Small intestine (tissue), 7 donors: ENCODE measurements around the gene LILRA1. TPM values are rescaled to one million over a fixed set of nuclear protein-coding genes. Genes with fewer than 3 reads are reported as not detected.
"Not testable (repeated sequence)": the region's sequence is repeated elsewhere in the genome, so short reads cannot be mapped to it uniquely, and the experiment has no call there.

Source experiments
- DNase-seq, 2 donors: peaks; one replicate each; pipeline versions ENCODE4 v3.0.0 to v3.0.0-alpha.2; 2013
- FAIRE-seq: peaks from 2 replicates; lab custom pipeline; 2012; peaks lifted over from hg19 to GRCh38; lab: Jason Lieb, UNC
- H3K27ac ChIP-seq, 3 donors: one replicate each; pipeline ENCODE4 v1.5.1; 2013; ENCODE audit warnings: low read length in 2 of 3, mild to moderate bottlenecking in 2 of 3, control low read depth in 1 of 3, inconsistent platforms in 1 of 3, low read depth in 1 of 3, moderate library complexity in 1 of 3
- H3K27me3 ChIP-seq, 3 donors: one replicate each; pipeline ENCODE4 v1.6.1; 2013; ENCODE audit warnings: low read length in 3 of 3, inconsistent platforms in 1 of 3; ENCODE audit not compliant: control insufficient read depth in 3 of 3, insufficient read depth in 3 of 3
- H3K36me3 ChIP-seq, 3 donors: one replicate each; pipeline ENCODE4 v1.6.1; 2013; ENCODE audit warnings: low read length in 3 of 3, inconsistent platforms in 1 of 3, low read depth in 1 of 3, mild to moderate bottlenecking in 1 of 3, moderate library complexity in 1 of 3; ENCODE audit not compliant: control insufficient read depth in 3 of 3, insufficient read depth in 2 of 3
- H3K4me1 ChIP-seq, 3 donors: one replicate each; pipeline ENCODE4 v1.6.1; 2013; ENCODE audit warnings: low read length in 2 of 3, inconsistent platforms in 1 of 3, low read depth in 1 of 3, mild to moderate bottlenecking in 1 of 3, moderate library complexity in 1 of 3; ENCODE audit not compliant: control insufficient read depth in 3 of 3, insufficient read depth in 2 of 3
- H3K4me3 ChIP-seq, 3 donors: one replicate each; pipeline ENCODE4 v1.5.1; 2013; ENCODE audit warnings: low read length in 3 of 3, control low read depth in 1 of 3, inconsistent platforms in 1 of 3, low read depth in 1 of 3, mild to moderate bottlenecking in 1 of 3, moderate library complexity in 1 of 3
- H3K9me3 ChIP-seq, 2 donors: one replicate each; pipeline ENCODE4 v1.6.1; 2013; ENCODE audit warnings: low read depth in 1 of 2, low read length in 1 of 2; ENCODE audit not compliant: control insufficient read depth in 2 of 2, insufficient read depth in 1 of 2
- WGBS, 3 donors: extraction: QIAGEN DNeasy Blood & Tissue Kit; methylation state at CpG; one replicate each; pipeline ENCODE4 v1.1.7; 2013; 5-methylcytosine and 5-hydroxymethylcytosine counted together
- polyA plus RNA-seq, 4 donors: library from polyadenylated mRNA; stranded (reverse) in 3 of 4; unstranded in 1 of 4; fragments of 200-250 nt in 3 of 4; fragments of 120-200 nt in 1 of 4; gene quantifications; one replicate each; pipeline versions ENCODE4 v1.2.1 to v1.2.3, GENCODE V29; 2013
- donor health status: healthy with polysubstance abuse.
- donor health status: control.
- donor health status: control.
- donor health status: Bipolar disorder and iron deficiency.
- donor health status: healthy.

LILRA1 gene
- polyA plus RNA-seq, 4 donors = 0.22 to 0.61 (median 0.42) TPM

- not testable (repeated sequence) for H3K4me1 ChIP-seq, FAIRE-seq
- 77 to 80% (median 78%) methylated on average over 13 to 16 of the region's 16 CpGs for WGBS, 3 donors
These were observed 39.1 kb downstream of the LILRA1 start for GRCh38 chr19:54632517-54632916.

GRCh38 chr19:54633401-54633800 lies 40.0 kb downstream of the LILRA1 start:
- Histone ChIP-seq H3K4me3 (no peak overlapping the region), H3K4me1 (no peaks in the 10 kb centered on the region), H3K36me3 (no peaks in the 10 kb centered on the region), H3K27ac (no peak overlapping the region), H3K27me3 (no peaks in the 10 kb centered on the region), H3K9me3 (no peaks in the 10 kb centered on the region)
- DNase-seq (no peak), FAIRE-seq (no peak)
- 39 to 67% (median 53%) methylated on average over 6 to 7 of the region's 7 CpGs for WGBS, 3 donors

More at GRCh38 chr19:54632517-54632916, 39.1 kb downstream of the LILRA1 start:
- H3K4me3 ChIP-seq, H3K27me3 ChIP-seq, H3K36me3 ChIP-seq, H3K27ac ChIP-seq, DNase-seq, H3K9me3 ChIP-seq: not testable (repeated sequence)

GRCh38 chr19:54636081-54636480 lies 42.6 kb downstream of the LILRA1 start:
- FAIRE-seq, H3K9me3 ChIP-seq, H3K27me3 ChIP-seq, DNase-seq, H3K27ac ChIP-seq, H3K36me3 ChIP-seq, H3K4me3 ChIP-seq, H3K4me1 ChIP-seq: not testable (repeated sequence)
- WGBS, 3 donors = 25 to 41% (median 36%) methylated on average over 10 to 12 of the region's 12 CpGs

- no peak for FAIRE-seq
- H3K27me3 ChIP-seq = no peaks in the 10 kb centered on the region
- no peaks in the 10 kb centered on the region for H3K4me1 ChIP-seq
- no peaks in the 10 kb centered on the region for H3K9me3 ChIP-seq
- no peak overlapping the region for H3K27ac ChIP-seq
- no peak overlapping the region for H3K4me3 ChIP-seq
- DNase-seq = no peak
- no peaks in the 10 kb centered on the region for H3K36me3 ChIP-seq
- 90 to 93% (median 92%) methylated on average over 18 of the region's 18 CpGs for WGBS, 3 donors
These were observed 45.3 kb downstream of the LILRA1 start for GRCh38 chr19:54638683-54639082.

- not testable (repeated sequence) for H3K4me3 ChIP-seq, H3K36me3 ChIP-seq, H3K27ac ChIP-seq, H3K4me1 ChIP-seq, DNase-seq, H3K9me3 ChIP-seq, H3K27me3 ChIP-seq, FAIRE-seq
- 43 to 59% (median 54%) methylated on average over 5 of the region's 5 CpGs for WGBS, 3 donors
These were observed 49.5 kb downstream of the LILRA1 start for GRCh38 chr19:54642953-54643352.

- H3K27ac ChIP-seq, H3K4me1 ChIP-seq, H3K4me3 ChIP-seq, H3K9me3 ChIP-seq, H3K27me3 ChIP-seq, DNase-seq, FAIRE-seq, H3K36me3 ChIP-seq: not testable (repeated sequence)
- 45 to 76% (median 70%) methylated on average over 4 to 6 of the region's 6 CpGs for WGBS, 3 donors
These were observed 50.2 kb downstream of the LILRA1 start for GRCh38 chr19:54643583-54643982.

- Histone ChIP-seq H3K27ac (no peak overlapping the region), H3K36me3 (no peaks in the 10 kb centered on the region), H3K4me3 (no peak overlapping the region), H3K4me1 (no peaks in the 10 kb centered on the region), H3K9me3 (no peaks in the 10 kb centered on the region), H3K27me3 (no peaks in the 10 kb centered on the region)
- FAIRE-seq (no peak), DNase-seq (no peak)
- WGBS, 3 donors = 56 to 69% (median 67%) methylated on average over 4 to 5 of the region's 5 CpGs
These were observed 50.6 kb downstream of the LILRA1 start for GRCh38 chr19:54644056-54644455.

GRCh38 chr19:54646331-54646841 lies 53.0 kb downstream of the LILRA1 start:
- FAIRE-seq (no peak), DNase-seq (no peak)
- WGBS, 3 donors = 87 to 90% (median 87%) methylated on average over 19 of the region's 19 CpGs

GRCh38 chr19:54648129-54648528 lies 54.7 kb downstream of the LILRA1 start:
- Histone ChIP-seq H3K4me1 (no peaks in the 10 kb centered on the region), H3K4me3 (no peak overlapping the region), H3K27ac (no peak overlapping the region), H3K27me3 (peaks cover 0 to 1% (median 0%) of the 10 kb centered on the region in 3 donors), H3K36me3 (no peaks in the 10 kb centered on the region), H3K9me3 (no peaks in the 10 kb centered on the region)
- FAIRE-seq = no peak
- no peak for DNase-seq
- WGBS, 3 donors = 44 to 59% (median 56%) methylated on average over 4 of the region's 4 CpGs

More at GRCh38 chr19:54646331-54646841, 53.0 kb downstream of the LILRA1 start:
- no peaks in the 10 kb centered on the region for H3K4me1 ChIP-seq
- no peak overlapping the region for H3K27ac ChIP-seq
- no peaks in the 10 kb centered on the region for H3K36me3 ChIP-seq
- no peaks in the 10 kb centered on the region for H3K27me3 ChIP-seq
- H3K4me3 ChIP-seq = no peak overlapping the region
- no peaks in the 10 kb centered on the region for H3K9me3 ChIP-seq
